Liver (tissue), 9 donors: Measurements from ENCODE around the gene DDX39B. TPM values are rescaled to one million over a fixed set of nuclear protein-coding genes. Genes with fewer than 3 reads are reported as not detected.

Source experiments
- DNase-seq: peaks from one replicate; pipeline ENCODE4 v3.0.0-alpha.2; 2017; ENCODE audit warnings: low spot score
- H3K27ac ChIP-seq, 2 donors: one replicate each; pipeline ENCODE4 v1.7.0; 2013; ENCODE audit warnings: inconsistent platforms in 2 of 2, low read length in 2 of 2, control low read depth in 1 of 2, low read depth in 1 of 2, mild to moderate bottlenecking in 1 of 2
- H3K27me3 ChIP-seq, 4 donors: one replicate each; pipeline versions ENCODE4 v1.6.1 to v1.7.0; 2013; ENCODE audit warnings: low read length in 3 of 4, inconsistent platforms in 1 of 4, mild to moderate bottlenecking in 1 of 4, moderate library complexity in 1 of 4; ENCODE audit not compliant: control insufficient read depth in 4 of 4, insufficient read depth in 4 of 4
- H3K36me3 ChIP-seq, 4 donors: one replicate each; pipeline versions ENCODE4 v1.6.1 to v1.7.0; 2013; ENCODE audit warnings: low read length in 3 of 4, mild to moderate bottlenecking in 3 of 4, low read depth in 1 of 4, moderate library complexity in 1 of 4; ENCODE audit not compliant: control insufficient read depth in 4 of 4, insufficient read depth in 3 of 4
- H3K4me1 ChIP-seq, 4 donors: one replicate each; pipeline versions ENCODE4 v1.6.1 to v1.7.0; 2013; ENCODE audit warnings: low read length in 3 of 4, mild to moderate bottlenecking in 3 of 4, moderate library complexity in 1 of 4; ENCODE audit not compliant: control insufficient read depth in 4 of 4, insufficient read depth in 4 of 4
- H3K4me3 ChIP-seq, 3 donors: one replicate each; pipeline versions ENCODE4 v1.6.1 to v1.7.0; 2013; ENCODE audit warnings: low read length in 3 of 3, control low read depth in 1 of 3, low read depth in 1 of 3, mild to moderate bottlenecking in 1 of 3
- H3K9ac ChIP-seq, 2 donors: one replicate each; pipeline ENCODE4 v1.7.0; 2013; ENCODE audit warnings: low read length in 2 of 2, mild to moderate bottlenecking in 2 of 2, moderate library complexity in 2 of 2, control low read depth in 1 of 2, low read depth in 1 of 2
- H3K9me3 ChIP-seq, 4 donors: one replicate each; pipeline versions ENCODE4 v1.6.1 to v1.7.0; 2013; ENCODE audit warnings: low read length in 3 of 4; ENCODE audit not compliant: control insufficient read depth in 4 of 4
- EGR1 ChIP-seq, 2 donors: IDR thresholded peaks; 2 replicates each; pipeline ENCODE4 v1.6.1; 2016 to 2018; ENCODE audit warnings: antibody characterized with exemption in 2 of 2, low read depth in 2 of 2
- FOXA1 ChIP-seq: IDR thresholded peaks from 2 replicates; pipeline ENCODE4 v1.6.1; 2016; ENCODE audit warnings: antibody characterized with exemption
- FOXA2 ChIP-seq: IDR thresholded peaks from 2 replicates; pipeline ENCODE4 v1.6.1; 2016; ENCODE audit warnings: antibody characterized with exemption
- GABPA ChIP-seq, 2 donors: IDR thresholded peaks in 1 of 2; conservative IDR thresholded peaks in 1 of 2; 2 replicates each; pipeline ENCODE4 v1.6.1; 2016; ENCODE audit warnings: antibody characterized with exemption in 2 of 2, mild to moderate bottlenecking in 1 of 2, moderate library complexity in 1 of 2
- HNF4A ChIP-seq, 2 donors: conservative IDR thresholded peaks; 2 replicates each; pipeline ENCODE4 v1.6.1; 2016; ENCODE audit warnings: antibody characterized with exemption in 2 of 2, mild to moderate bottlenecking in 2 of 2
- HNF4G ChIP-seq: IDR thresholded peaks from 2 replicates; pipeline ENCODE4 v1.6.1; 2016; ENCODE audit warnings: antibody characterized with exemption
- JUND ChIP-seq, 2 donors: IDR thresholded peaks; 2 replicates each; pipeline ENCODE4 v1.6.1; 2016; ENCODE audit warnings: antibody characterized with exemption in 2 of 2
- NR2F2 ChIP-seq: IDR thresholded peaks from 2 replicates; pipeline ENCODE4 v1.6.1; 2016; ENCODE audit warnings: antibody characterized with exemption
- RAD21 ChIP-seq, 2 donors: IDR thresholded peaks; 2 replicates each; pipeline ENCODE4 v1.6.1; 2016; ENCODE audit warnings: antibody characterized with exemption in 2 of 2, mild to moderate bottlenecking in 2 of 2
- RXRA ChIP-seq, 2 donors: IDR thresholded peaks; 2 replicates each; pipeline ENCODE4 v1.6.1; 2017 to 2018; ENCODE audit warnings: antibody characterized with exemption in 2 of 2, mild to moderate bottlenecking in 1 of 2
- SP1 ChIP-seq: IDR thresholded peaks from 2 replicates; pipeline ENCODE4 v1.6.1; 2018; ENCODE audit warnings: antibody characterized with exemption, mild to moderate bottlenecking
- TAF1 ChIP-seq: conservative IDR thresholded peaks from 2 replicates; pipeline ENCODE4 v1.6.1; 2016; ENCODE audit warnings: antibody characterized with exemption, mild to moderate bottlenecking
- YY1 ChIP-seq: IDR thresholded peaks from 2 replicates; pipeline ENCODE4 v1.6.1; 2016; ENCODE audit warnings: antibody characterized with exemption, mild to moderate bottlenecking
- WGBS: extraction: QIAGEN DNeasy Blood & Tissue Kit; methylation state at CpG from one replicate; pipeline ENCODE4 v1.1.7; 2013; 5-methylcytosine and 5-hydroxymethylcytosine counted together
- polyA plus RNA-seq, 2 donors: library from polyadenylated mRNA; stranded (reverse) in 1 of 2; unstranded in 1 of 2; fragments of 200-250 nt in 1 of 2; fragments of >200 nt in 1 of 2; fragmentation: Nextera tagmentation in 1 of 2; extraction: Ambion mirVana in 1 of 2; gene quantifications; one replicate each; pipeline versions ENCODE4 v1.2.1 to v1.2.3, GENCODE V29; 2013 to 2015
- total RNA-seq, 2 donors: library from RNA; depleted of rRNA; stranded (reverse); fragments of >200 nt; gene quantifications; one replicate each; pipeline ENCODE4 v1.2.3, GENCODE V29; 2014
- TF ChIP-seq, protein P1 (sequence below): fragments of 150-350 bp; IDR thresholded peaks from 2 replicates; pipeline ENCODE4 v1.5.1; 2017; ENCODE audit warnings: improper control_type of control experiment, low read depth, low read length; ENCODE audit not compliant: missing input control
- TF ChIP-seq, protein P2 (sequence below): IDR thresholded peaks from 2 replicates; pipeline ENCODE4 v1.6.1; 2016; ENCODE audit warnings: antibody characterized with exemption
- TF ChIP-seq, protein P3 (sequence below): IDR thresholded peaks from 2 replicates; pipeline ENCODE4 v1.6.1; 2016; ENCODE audit warnings: antibody characterized with exemption
- TF ChIP-seq, protein P4 (sequence below): IDR thresholded peaks from 2 replicates; pipeline ENCODE4 v1.6.1; 2016; ENCODE audit warnings: antibody characterized with exemption, mild to moderate bottlenecking
- TF ChIP-seq, protein P5 (sequence below): IDR thresholded peaks from 2 replicates; pipeline ENCODE4 v1.6.1; 2016; ENCODE audit warnings: antibody characterized with exemption
- donor health status: healthy.
- donor health status: healthy.
- donor health status: healthy.
- donor health status: healthy.
- donor health status: healthy.

Gene DDX39B
- total and polyA plus RNA-seq, 4 donors = 75.0 to 254 (median 135) TPM

DNA sequence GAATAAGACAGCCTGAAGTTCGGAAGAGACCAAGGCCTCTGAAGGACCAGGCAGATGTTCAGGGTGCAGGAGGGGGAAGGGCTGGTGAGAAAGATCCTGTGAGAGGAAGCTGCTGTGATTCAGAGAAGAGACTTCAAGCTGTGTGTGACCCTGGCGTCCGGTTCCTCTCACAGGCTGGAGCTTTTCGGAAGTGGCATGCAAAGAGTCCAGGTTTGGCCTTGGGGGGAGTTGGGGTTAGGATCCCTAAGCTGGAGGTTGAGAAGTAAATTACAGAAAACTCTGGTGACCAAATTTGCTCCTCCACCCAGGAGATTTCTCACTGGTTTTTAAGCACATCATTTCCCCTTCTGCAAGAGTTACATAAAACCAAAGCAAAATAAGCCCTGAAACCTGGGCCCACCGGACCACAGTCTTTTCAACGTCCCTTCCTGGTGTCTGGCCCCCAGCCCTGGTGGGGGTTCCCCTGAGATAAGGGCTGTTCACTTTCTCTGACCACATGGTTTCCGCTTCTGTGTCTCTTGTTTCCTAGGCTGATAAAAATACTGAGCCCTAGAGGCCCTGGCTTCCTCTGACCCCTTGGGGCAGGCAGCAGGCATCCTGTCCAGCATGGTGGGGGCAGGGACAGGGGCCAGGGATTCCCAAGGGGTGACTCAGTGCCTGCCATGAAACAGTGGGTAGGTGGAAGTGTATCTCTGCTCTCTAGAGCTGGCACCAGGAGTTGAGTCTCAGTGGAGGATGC is 18.3 kb upstream of the DDX39B start:
- 69% methylated on average over 7 of the region's 7 CpGs for WGBS

More for the DNA sequence above, 18.3 kb upstream of the DDX39B start:
- Histone ChIP-seq H3K9me3 (no peaks in the 10 kb centered on the region), H3K36me3 (peaks cover 6 to 14% (median 6%) of the 10 kb centered on the region in 4 donors), H3K9ac (no peak overlapping the region), H3K4me3 (no peak overlapping the region), H3K4me1 (peaks cover 0 to 22% (median 7%) of the 10 kb centered on the region in 4 donors), H3K27ac (peak overlapping the region; percentile 55 to 84), H3K27me3 (no peaks in the 10 kb centered on the region)
- TF ChIP-seq TAF1 (no peak), RXRA (IDR thresholded peaks at IDR 0.05) (peak in 1 of 2 donors; percentile 33), JUND (IDR thresholded peaks at IDR 0.05) (peak in 1 of 2 donors; percentile 71), RAD21 (IDR thresholded peaks at IDR 0.05) (no peak), NR2F2 (peak; percentile 99), HNF4A (conservative IDR thresholded peaks at IDR 0.05) (no peak), FOXA1 (no peak), FOXA2 (no peak), SP1 (no peak), YY1 (no peak), EGR1 (IDR thresholded peaks at IDR 0.05; ENCODE audit: low read depth in 2 of 2) (no peak), GABPA (IDR thresholded peaks at IDR 0.05 in 1 of 2, conservative IDR thresholded peaks at IDR 0.05 in 1 of 2) (no peak), HNF4G (no peak)
- TF ChIP-seq, protein P1, sequence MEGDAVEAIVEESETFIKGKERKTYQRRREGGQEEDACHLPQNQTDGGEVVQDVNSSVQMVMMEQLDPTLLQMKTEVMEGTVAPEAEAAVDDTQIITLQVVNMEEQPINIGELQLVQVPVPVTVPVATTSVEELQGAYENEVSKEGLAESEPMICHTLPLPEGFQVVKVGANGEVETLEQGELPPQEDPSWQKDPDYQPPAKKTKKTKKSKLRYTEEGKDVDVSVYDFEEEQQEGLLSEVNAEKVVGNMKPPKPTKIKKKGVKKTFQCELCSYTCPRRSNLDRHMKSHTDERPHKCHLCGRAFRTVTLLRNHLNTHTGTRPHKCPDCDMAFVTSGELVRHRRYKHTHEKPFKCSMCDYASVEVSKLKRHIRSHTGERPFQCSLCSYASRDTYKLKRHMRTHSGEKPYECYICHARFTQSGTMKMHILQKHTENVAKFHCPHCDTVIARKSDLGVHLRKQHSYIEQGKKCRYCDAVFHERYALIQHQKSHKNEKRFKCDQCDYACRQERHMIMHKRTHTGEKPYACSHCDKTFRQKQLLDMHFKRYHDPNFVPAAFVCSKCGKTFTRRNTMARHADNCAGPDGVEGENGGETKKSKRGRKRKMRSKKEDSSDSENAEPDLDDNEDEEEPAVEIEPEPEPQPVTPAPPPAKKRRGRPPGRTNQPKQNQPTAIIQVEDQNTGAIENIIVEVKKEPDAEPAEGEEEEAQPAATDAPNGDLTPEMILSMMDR = no peak
- TF ChIP-seq, protein P2, sequence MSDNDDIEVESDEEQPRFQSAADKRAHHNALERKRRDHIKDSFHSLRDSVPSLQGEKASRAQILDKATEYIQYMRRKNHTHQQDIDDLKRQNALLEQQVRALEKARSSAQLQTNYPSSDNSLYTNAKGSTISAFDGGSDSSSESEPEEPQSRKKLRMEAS = peak; percentile 44
- TF ChIP-seq, protein P3, sequence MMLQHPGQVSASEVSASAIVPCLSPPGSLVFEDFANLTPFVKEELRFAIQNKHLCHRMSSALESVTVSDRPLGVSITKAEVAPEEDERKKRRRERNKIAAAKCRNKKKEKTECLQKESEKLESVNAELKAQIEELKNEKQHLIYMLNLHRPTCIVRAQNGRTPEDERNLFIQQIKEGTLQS = no peak
- TF ChIP-seq, protein P4, sequence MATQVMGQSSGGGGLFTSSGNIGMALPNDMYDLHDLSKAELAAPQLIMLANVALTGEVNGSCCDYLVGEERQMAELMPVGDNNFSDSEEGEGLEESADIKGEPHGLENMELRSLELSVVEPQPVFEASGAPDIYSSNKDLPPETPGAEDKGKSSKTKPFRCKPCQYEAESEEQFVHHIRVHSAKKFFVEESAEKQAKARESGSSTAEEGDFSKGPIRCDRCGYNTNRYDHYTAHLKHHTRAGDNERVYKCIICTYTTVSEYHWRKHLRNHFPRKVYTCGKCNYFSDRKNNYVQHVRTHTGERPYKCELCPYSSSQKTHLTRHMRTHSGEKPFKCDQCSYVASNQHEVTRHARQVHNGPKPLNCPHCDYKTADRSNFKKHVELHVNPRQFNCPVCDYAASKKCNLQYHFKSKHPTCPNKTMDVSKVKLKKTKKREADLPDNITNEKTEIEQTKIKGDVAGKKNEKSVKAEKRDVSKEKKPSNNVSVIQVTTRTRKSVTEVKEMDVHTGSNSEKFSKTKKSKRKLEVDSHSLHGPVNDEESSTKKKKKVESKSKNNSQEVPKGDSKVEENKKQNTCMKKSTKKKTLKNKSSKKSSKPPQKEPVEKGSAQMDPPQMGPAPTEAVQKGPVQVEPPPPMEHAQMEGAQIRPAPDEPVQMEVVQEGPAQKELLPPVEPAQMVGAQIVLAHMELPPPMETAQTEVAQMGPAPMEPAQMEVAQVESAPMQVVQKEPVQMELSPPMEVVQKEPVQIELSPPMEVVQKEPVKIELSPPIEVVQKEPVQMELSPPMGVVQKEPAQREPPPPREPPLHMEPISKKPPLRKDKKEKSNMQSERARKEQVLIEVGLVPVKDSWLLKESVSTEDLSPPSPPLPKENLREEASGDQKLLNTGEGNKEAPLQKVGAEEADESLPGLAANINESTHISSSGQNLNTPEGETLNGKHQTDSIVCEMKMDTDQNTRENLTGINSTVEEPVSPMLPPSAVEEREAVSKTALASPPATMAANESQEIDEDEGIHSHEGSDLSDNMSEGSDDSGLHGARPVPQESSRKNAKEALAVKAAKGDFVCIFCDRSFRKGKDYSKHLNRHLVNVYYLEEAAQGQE = peak; percentile 41
- TF ChIP-seq, protein P5, sequence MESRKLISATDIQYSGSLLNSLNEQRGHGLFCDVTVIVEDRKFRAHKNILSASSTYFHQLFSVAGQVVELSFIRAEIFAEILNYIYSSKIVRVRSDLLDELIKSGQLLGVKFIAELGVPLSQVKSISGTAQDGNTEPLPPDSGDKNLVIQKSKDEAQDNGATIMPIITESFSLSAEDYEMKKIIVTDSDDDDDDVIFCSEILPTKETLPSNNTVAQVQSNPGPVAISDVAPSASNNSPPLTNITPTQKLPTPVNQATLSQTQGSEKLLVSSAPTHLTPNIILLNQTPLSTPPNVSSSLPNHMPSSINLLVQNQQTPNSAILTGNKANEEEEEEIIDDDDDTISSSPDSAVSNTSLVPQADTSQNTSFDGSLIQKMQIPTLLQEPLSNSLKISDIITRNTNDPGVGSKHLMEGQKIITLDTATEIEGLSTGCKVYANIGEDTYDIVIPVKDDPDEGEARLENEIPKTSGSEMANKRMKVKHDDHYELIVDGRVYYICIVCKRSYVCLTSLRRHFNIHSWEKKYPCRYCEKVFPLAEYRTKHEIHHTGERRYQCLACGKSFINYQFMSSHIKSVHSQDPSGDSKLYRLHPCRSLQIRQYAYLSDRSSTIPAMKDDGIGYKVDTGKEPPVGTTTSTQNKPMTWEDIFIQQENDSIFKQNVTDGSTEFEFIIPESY = no peak
- DNase-seq = no peak
